ENCODE measurements around the gene MCU. TPM values are rescaled to one million over a fixed set of nuclear protein-coding genes. Genes with fewer than 3 reads are reported as not detected.
A peak's percentile ranks its signal among the peaks of the same experiment; 100 is the strongest.

MCU gene
- polyA plus RNA-seq, 1 of the 3 experiments (the other 2 are of a cell fraction), result 20.6 TPM

- Histone ChIP-seq H3K36me3 (replicated peaks in 1 of 2; ENCODE audit: control insufficient read depth in 1 of 2, insufficient read depth in 2 of 2, low read length in 1 of 2) (no peaks in the 10 kb centered on the region), H3K9me2 (no peaks in the 10 kb centered on the region), H4K20me1 (ENCODE audit: insufficient read depth) (no peaks in the 10 kb centered on the region), H3K9me3 (no peaks in the 10 kb centered on the region), H3K4me3 (ENCODE audit: low read depth in 2 of 2, low read length in 1 of 2) (no peak overlapping the region), H3K4me2 (no peak overlapping the region), H3K9ac (no peak overlapping the region), H3K4me1 (ENCODE audit: control insufficient read depth in 1 of 2, insufficient read depth in 2 of 2, low read depth in 1 of 2, low read length in 1 of 2) (no peaks in the 10 kb centered on the region), H3K27me3 (ENCODE audit: insufficient read depth) (no peaks in the 10 kb centered on the region), H3K27ac (ENCODE audit: low read depth in 2 of 2, low read length in 1 of 2) (no peak overlapping the region), H3F3A (replicated peaks; ENCODE audit: insufficient read depth) (no peaks in the 10 kb centered on the region), H3K79me2 (ENCODE audit: insufficient read depth) (no peaks in the 10 kb centered on the region), H2AFZ (ENCODE audit: low read depth) (no peak overlapping the region)
- WGBS (ENCODE audit: low lambda C conversion rate), result 95% methylated on average over 1 of the region's 1 CpG
- ChIA-PET CTCF (no interaction called here), POLR2A (no interaction called here)
- TF ChIP-seq IRF3 (IDR thresholded peaks at IDR 0.05; ENCODE audit: low read depth, low read length) (no peak), USF1 (IDR thresholded peaks at IDR 0.05; ENCODE audit: borderline replicate concordance, low read depth) (no peak), CHD2 (IDR thresholded peaks at IDR 0.05; ENCODE audit: low read length, partially characterized antibody) (no peak), SIN3A (IDR thresholded peaks at IDR 0.05; ENCODE audit: borderline replicate concordance, low read depth, low read length) (no peak), RCOR1 (IDR thresholded peaks at IDR 0.05; ENCODE audit: low read length) (no peak), GATA2 (CRISPR knock-in tag; IDR thresholded peaks at IDR 0.05) (no peak)
- no peak for DNase-seq
Measured at GRCh38 chr10:72661431-72661830, 30.5 kb upstream of the MCU start.

- H3K79me2 ChIP-seq (ENCODE audit: insufficient read depth), result no peaks in the 10 kb centered on the region
- H3K27me3 ChIP-seq (ENCODE audit: insufficient read depth), result no peaks in the 10 kb centered on the region
- no peak overlapping the region for H3K4me2 ChIP-seq
- POLR2A ChIA-PET, result no interaction called here
- no peaks in the 10 kb centered on the region for H3K9me2 ChIP-seq
- H4K20me1 ChIP-seq (ENCODE audit: insufficient read depth), result no peaks in the 10 kb centered on the region
- no peaks in the 10 kb centered on the region for H3K9me3 ChIP-seq
- no peaks in the 10 kb centered on the region for H3K36me3 ChIP-seq (replicated peaks in 1 of 2; ENCODE audit: control insufficient read depth in 1 of 2, insufficient read depth in 2 of 2, low read length in 1 of 2)
- no peak overlapping the region for H3K27ac ChIP-seq (ENCODE audit: low read depth in 2 of 2, low read length in 1 of 2)
- no peak overlapping the region for H3K9ac ChIP-seq
- no peaks in the 10 kb centered on the region for H3K4me1 ChIP-seq (ENCODE audit: control insufficient read depth in 1 of 2, insufficient read depth in 2 of 2, low read depth in 1 of 2, low read length in 1 of 2)
- H2AFZ ChIP-seq (ENCODE audit: low read depth), result peak overlapping the region; percentile 76
- no peak overlapping the region for H3K4me3 ChIP-seq (ENCODE audit: low read depth in 2 of 2, low read length in 1 of 2)
- DNase-seq, result no peak
- no peak for TF ChIP-seq FOXM1 (IDR thresholded peaks at IDR 0.05; ENCODE audit: low read depth)
- TF ChIP-seq TAF1 (IDR thresholded peaks at IDR 0.05; ENCODE audit: borderline replicate concordance, low read depth, low read length), result no peak
- TF ChIP-seq MEF2A (IDR thresholded peaks at IDR 0.05; ENCODE audit: borderline replicate concordance, low read depth), result no peak
- no peak for TF ChIP-seq YY1 (IDR thresholded peaks at IDR 0.05; ENCODE audit: low read depth)
- no peak for TF ChIP-seq PBX3 (IDR thresholded peaks at IDR 0.05)
- TF ChIP-seq USF1 (IDR thresholded peaks at IDR 0.05; ENCODE audit: borderline replicate concordance, low read depth), result no peak
- no peaks in the 10 kb centered on the region for H3F3A ChIP-seq (replicated peaks; ENCODE audit: insufficient read depth)
- CTCF ChIA-PET, result no interaction called here
Measured at GRCh38 chr10:72663971-72664370, 28.0 kb upstream of the MCU start.

All from SK-N-SH (cell line).